ENCODE results near the gene TRAPPC4.

DNA sequence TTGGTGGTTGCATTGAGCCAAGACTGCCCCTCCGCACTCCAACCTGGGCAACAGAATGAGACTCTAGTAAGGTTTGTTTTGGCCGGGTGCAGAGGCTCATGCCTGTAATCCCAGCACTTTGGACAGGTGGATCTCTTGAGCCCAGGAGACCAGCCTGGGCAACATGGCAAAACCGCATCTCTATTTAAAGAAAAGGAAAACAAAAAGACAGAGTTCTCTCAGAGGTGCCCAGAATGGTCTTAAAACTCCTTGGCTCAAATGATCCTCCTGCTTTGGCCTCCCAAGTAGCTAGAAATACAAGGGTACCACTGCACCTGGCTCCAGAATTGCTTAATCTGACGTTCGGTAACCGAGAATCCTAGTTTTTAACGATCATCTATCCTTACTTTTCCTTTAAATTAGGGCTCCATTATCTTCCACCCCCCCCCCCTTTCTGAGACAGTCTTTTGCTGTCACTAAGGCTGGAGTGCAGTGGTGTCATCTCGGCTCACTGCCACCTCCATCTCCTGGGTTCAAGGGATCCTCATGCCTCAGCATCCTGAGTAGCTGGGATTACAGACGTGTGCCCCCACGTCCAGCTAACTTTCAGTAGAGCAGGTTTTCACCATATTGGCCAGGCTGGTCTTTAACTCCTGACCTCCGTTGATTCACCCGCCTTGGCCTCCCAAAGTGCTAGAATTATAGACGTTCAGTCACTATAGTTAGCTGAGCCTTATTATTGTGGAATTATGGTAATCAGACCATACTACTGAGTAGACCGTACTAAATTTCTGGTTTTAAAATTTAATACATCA, 2.2 kb upstream of the TRAPPC4 start:
- no peak for TF ChIP-seq TAF1 (IDR thresholded peaks at IDR 0.05; ENCODE audit: low read depth, low read length)
- peak; percentile 28 for TF ChIP-seq POLR2AphosphoS5 (IDR thresholded peaks at IDR 0.05; ENCODE audit: low read depth, low read length)
